ENCODE measurements around the gene VTN. TPM values are rescaled to one million over a fixed set of nuclear protein-coding genes. Genes with fewer than 3 reads are reported as not detected.
"Not testable (repeated sequence)": the region's sequence is repeated elsewhere in the genome, so short reads cannot be mapped to it uniquely, and the experiment has no call there.

Gene VTN
- total RNA-seq, 1 donor from 2014 or later: 40.4 TPM

DNA sequence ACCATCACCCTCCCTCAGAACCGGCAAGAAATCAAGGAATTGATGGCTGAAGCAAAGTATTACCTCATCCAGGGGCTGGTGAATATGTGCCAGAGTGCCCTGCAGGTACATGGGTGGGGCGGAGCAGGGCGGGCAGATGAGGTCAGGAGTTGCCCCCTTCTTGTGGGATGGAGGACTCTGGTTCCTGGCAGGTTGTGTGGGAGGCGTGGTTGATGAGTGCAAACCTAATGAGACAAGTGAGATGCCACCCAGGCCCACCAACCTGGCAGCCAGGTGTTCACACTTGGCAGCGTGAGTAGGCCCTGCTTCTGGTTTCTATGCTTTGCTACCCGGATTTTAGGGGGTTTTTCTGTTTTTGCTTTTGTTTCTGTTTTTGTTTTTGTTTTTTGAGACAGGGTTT is 29.7 kb downstream of the VTN start:
- H3K36me3 ChIP-seq: peaks cover 62% of the 10 kb centered on the region
- H3K27ac ChIP-seq (replicated peaks): no peak overlapping the region
- H3K4me1 ChIP-seq: peaks cover 78% of the 10 kb centered on the region
- H3K9me3 ChIP-seq (replicated peaks): no peaks in the 10 kb centered on the region
- no peaks in the 10 kb centered on the region for H3K27me3 ChIP-seq (ENCODE audit: low read depth)
- H3K4me3 ChIP-seq: no peak overlapping the region
- intact Hi-C loops (cut with micrococcal nuclease): no loop called here
- no peak for DNase-seq
- no peak for TF ChIP-seq CTCF (IDR thresholded peaks at IDR 0.05; ENCODE audit: borderline replicate concordance)

DNA sequence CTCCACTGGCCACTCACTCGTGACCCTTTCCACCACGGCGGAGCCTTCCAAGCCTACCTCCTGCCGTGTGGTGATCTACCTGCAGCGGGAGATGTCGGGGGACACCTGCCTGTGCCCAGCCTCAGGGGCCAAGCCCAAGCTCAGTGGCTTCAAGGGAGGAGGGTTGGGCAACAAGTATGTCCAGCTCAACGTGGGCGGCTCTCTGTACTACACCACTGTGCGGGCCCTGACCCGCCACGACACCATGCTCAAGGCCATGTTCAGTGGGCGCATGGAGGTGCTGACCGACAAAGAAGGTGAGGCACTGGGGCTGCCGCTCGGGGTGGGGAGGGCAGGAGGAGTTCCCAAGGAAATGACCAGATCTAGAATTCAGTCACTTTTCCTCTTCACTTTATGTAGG is 30.7 kb downstream of the VTN start:
- no peak for TF ChIP-seq CTCF (IDR thresholded peaks at IDR 0.05; ENCODE audit: borderline replicate concordance)
- DNase-seq: no peak
- Histone ChIP-seq H3K4me1 (peaks cover 76% of the 10 kb centered on the region), H3K27me3 (ENCODE audit: low read depth) (no peaks in the 10 kb centered on the region), H3K9me3 (replicated peaks) (no peaks in the 10 kb centered on the region), H3K36me3 (peaks cover 53% of the 10 kb centered on the region), H3K4me3 (peak overlapping the region; percentile 90), H3K27ac (replicated peaks) (peak overlapping the region; percentile 98)
- intact Hi-C loops (cut with micrococcal nuclease): no loop called here

DNA sequence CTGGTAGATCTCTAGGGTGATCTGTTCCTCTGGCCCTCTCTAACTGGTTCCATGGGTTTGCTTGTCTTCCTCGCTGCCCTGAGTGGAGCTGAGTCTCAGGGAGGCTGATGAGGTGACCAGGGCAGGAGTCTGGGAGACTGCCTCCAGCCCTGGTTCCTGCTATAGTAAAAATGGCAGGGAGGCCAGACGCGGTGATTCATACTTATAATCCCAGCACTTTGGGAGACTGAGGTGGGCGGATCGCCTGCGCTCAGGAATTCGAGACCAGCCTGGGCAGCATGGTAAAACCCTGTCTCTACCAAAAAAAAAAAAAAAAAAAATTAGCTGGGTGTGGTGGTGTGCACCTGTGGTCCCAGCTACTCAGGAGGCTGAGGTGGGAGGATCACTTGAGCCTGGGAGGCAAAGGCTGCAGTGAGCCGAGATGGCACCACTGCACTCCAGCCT is 31.3 kb downstream of the VTN start:
- H3K4me1 ChIP-seq: peaks cover 76% of the 10 kb centered on the region
- H3K9me3 ChIP-seq (replicated peaks); intact Hi-C loops (cut with micrococcal nuclease); H3K27me3 ChIP-seq (ENCODE audit: low read depth); DNase-seq: not testable (repeated sequence)
- peak overlapping the region; percentile 90 for H3K4me3 ChIP-seq
- peaks cover 46% of the 10 kb centered on the region for H3K36me3 ChIP-seq
- H3K27ac ChIP-seq (replicated peaks): peak overlapping the region; percentile 98

DNA sequence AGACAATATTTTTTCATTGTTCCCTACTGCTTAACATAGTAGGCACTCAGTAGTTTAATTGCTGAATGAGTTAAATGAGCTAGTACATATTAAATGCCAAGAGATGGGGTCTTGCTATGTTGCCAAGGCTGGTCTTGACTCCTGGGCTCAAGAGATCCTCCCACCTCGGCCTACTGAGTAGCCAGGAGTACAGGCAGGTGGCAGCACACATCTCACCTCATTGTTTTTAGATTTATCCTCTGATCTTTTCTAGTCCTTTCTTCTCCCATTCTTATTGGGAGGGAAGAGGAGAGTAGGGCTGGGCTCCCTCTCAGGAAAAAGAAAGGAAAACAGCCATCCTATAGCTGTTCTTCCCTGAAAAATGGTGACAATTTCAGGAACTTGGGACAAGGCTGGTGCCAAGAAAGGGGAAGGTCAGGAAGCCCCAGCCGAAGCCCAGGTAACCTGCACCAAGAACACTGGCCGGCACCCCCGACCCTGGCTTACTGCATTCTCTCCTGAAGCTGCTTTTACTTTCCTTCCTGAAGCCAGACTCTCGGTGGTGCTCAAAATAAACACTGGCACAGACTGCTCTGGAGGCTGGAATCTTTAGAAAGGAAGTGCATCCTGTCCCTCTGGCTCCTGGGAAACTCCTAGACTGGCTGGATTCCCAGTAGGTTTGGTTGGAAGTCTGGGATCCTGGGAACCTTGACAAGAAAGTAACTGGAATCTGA is 31.9 kb downstream of the VTN start:
- Histone ChIP-seq H3K27ac (replicated peaks) (peak overlapping the region; percentile 98), H3K4me3 (peak overlapping the region; percentile 90), H3K4me1 (peaks cover 76% of the 10 kb centered on the region), H3K36me3 (peaks cover 41% of the 10 kb centered on the region), H3K9me3 (replicated peaks) (no peaks in the 10 kb centered on the region), H3K27me3 (ENCODE audit: low read depth) (no peaks in the 10 kb centered on the region)
- no peak for DNase-seq
- TF ChIP-seq CTCF (IDR thresholded peaks at IDR 0.05; ENCODE audit: borderline replicate concordance): no peak
- intact Hi-C loops (cut with micrococcal nuclease): no loop called here

GRCh38 chr17:28335959-28336871 is 33.9 kb downstream of the VTN start:
- peaks cover 32% of the 10 kb centered on the region for H3K36me3 ChIP-seq
- no peaks in the 10 kb centered on the region for H3K9me3 ChIP-seq (replicated peaks)
- peaks cover 78% of the 10 kb centered on the region for H3K4me1 ChIP-seq
- H3K27me3 ChIP-seq (ENCODE audit: low read depth): no peaks in the 10 kb centered on the region
- peak; percentile 44 for DNase-seq
- peak overlapping the region; percentile 90 for H3K4me3 ChIP-seq
- H3K27ac ChIP-seq (replicated peaks): peak overlapping the region; percentile 98
- no peak for TF ChIP-seq CTCF (IDR thresholded peaks at IDR 0.05; ENCODE audit: borderline replicate concordance)
- intact Hi-C loops (cut with micrococcal nuclease): no loop called here

All from left ventricle myocardium inferior (tissue), 1 donor.